IMR-90 (cell line): ENCODE results near the gene PPP1R14C. TPM values are rescaled to one million over a fixed set of nuclear protein-coding genes. Genes with fewer than 3 reads are reported as not detected.

Experiments used
- ATAC-seq: fragments of 200-7000 bp; cut with Tn5 transposase; 2 replicates; pipeline ENCODE4 v1.9.1; 2020; ENCODE audit warnings: low read depth, mild to moderate bottlenecking, moderate library complexity
- BruUV-seq: library from RNA; stranded (reverse); fragments of 400-500 nt; replicated peaks from 2 replicates; lab custom pipeline; 2021; lab: Mats Ljungman, UMichigan
- CTCF ChIA-PET: fragments of 300-600 bp; formaldehyde crosslinking; extraction: SDS; loops from one replicate; lab custom pipeline; 2021; ENCODE audit warnings: antibody characterized with exemption; lab: Yijun Ruan, JAX
- POLR2A ChIA-PET: fragments of 300-600 bp; sonication (Branson Sonifier 250); formaldehyde crosslinking; loops from one replicate; lab custom pipeline; 2022; ENCODE audit warnings: antibody characterized with exemption; ENCODE audit not compliant: unreplicated experiment; lab: Charles Lee
- DNase-seq: peaks from one replicate; pipeline ENCODE4 v3.0.0; 2013
- H2AFZ ChIP-seq: replicated peaks from 2 replicates; pipeline ENCODE3; 2013; ENCODE audit warnings: low read length, mild to moderate bottlenecking; ENCODE audit not compliant: poor library complexity
- H2AK5ac ChIP-seq: 2 replicates; pipeline ENCODE4 v1.6.1; 2013; ENCODE audit warnings: low read depth, low read length, inconsistent platforms
- H2AK9ac ChIP-seq: replicated peaks from 2 replicates; pipeline ENCODE3; 2013; ENCODE audit warnings: mild to moderate bottlenecking, low read depth, low read length, moderate library complexity; ENCODE audit not compliant: poor library complexity
- H2BK120ac ChIP-seq: 2 replicates; pipeline ENCODE4 v1.6.1; 2013; ENCODE audit warnings: low read depth, low read length, inconsistent platforms
- H2BK15ac ChIP-seq: 3 replicates; pipeline ENCODE4 v1.6.1; 2013; ENCODE audit warnings: low read depth, low read length, inconsistent platforms
- H2BK20ac ChIP-seq: 2 replicates; pipeline ENCODE4 v1.6.1; 2013; ENCODE audit warnings: low read depth, mild to moderate bottlenecking, inconsistent platforms, low read length, moderate library complexity
- H2BK5ac ChIP-seq: 2 replicates; pipeline ENCODE4 v1.6.1; 2013; ENCODE audit warnings: mild to moderate bottlenecking, low read depth, low read length, inconsistent platforms; ENCODE audit not compliant: poor library complexity, severe bottlenecking
- H3K14ac ChIP-seq: replicated peaks from 2 replicates; pipeline ENCODE4 v1.6.1; 2013; ENCODE audit warnings: low read depth, low read length, inconsistent platforms
- H3K18ac ChIP-seq: 2 replicates; pipeline ENCODE4 v1.6.1; 2013; ENCODE audit warnings: low read depth, low read length, control low read depth
- H3K23ac ChIP-seq: 2 replicates; pipeline ENCODE4 v1.6.1; 2013; ENCODE audit warnings: low read depth, low read length, inconsistent platforms
- H3K27ac ChIP-seq: 2 replicates; pipeline ENCODE4 v1.5.1; 2013; ENCODE audit warnings: mild to moderate bottlenecking, control low read depth, low read length; ENCODE audit not compliant: insufficient read depth
- H3K27me3 ChIP-seq: 2 replicates; pipeline ENCODE4 v1.6.1; 2013; ENCODE audit warnings: low read length; ENCODE audit not compliant: control insufficient read depth, insufficient read depth
- H3K36me3 ChIP-seq: 2 replicates; pipeline ENCODE4 v1.6.1; 2013; ENCODE audit warnings: low read length, mixed read lengths; ENCODE audit not compliant: control insufficient read depth, insufficient read depth
- H3K4ac ChIP-seq: 2 replicates; pipeline ENCODE4 v1.6.1; 2013; ENCODE audit warnings: low read depth, low read length, inconsistent platforms
- H3K4me1 ChIP-seq: 2 replicates; pipeline ENCODE4 v1.6.1; 2013; ENCODE audit warnings: low read length, mixed read lengths; ENCODE audit not compliant: control insufficient read depth, insufficient read depth
- H3K4me2 ChIP-seq: 2 replicates; pipeline ENCODE4 v1.6.1; 2013; ENCODE audit warnings: low read depth, mild to moderate bottlenecking, control low read depth, low read length, moderate library complexity
- H3K4me3 ChIP-seq: 2 replicates; pipeline ENCODE4 v1.5.1; 2013; ENCODE audit warnings: low read depth, mild to moderate bottlenecking, control low read depth, low read length, moderate library complexity; ENCODE audit not compliant: insufficient read depth
- H3K56ac ChIP-seq: 2 replicates; pipeline ENCODE4 v1.6.1; 2013; ENCODE audit warnings: low read length, inconsistent platforms; ENCODE audit not compliant: insufficient read depth; ENCODE audit errors: extremely low read depth
- H3K79me1 ChIP-seq, 2 experiments: 2 replicates each; pipeline ENCODE4 v1.6.1; 2013; ENCODE audit warnings: low read length in 2 of 2, inconsistent platforms in 1 of 2, low read depth in 1 of 2
- H3K9ac ChIP-seq: 2 replicates; pipeline ENCODE4 v1.6.1; 2013; ENCODE audit warnings: low read depth, low read length, control low read depth
- H3K9me1 ChIP-seq: 2 replicates; pipeline ENCODE4 v1.6.1; 2013; ENCODE audit warnings: low read length, inconsistent platforms; ENCODE audit not compliant: insufficient read depth
- H3K9me3 ChIP-seq: 2 replicates; pipeline ENCODE4 v1.6.1; 2013; ENCODE audit warnings: low read length; ENCODE audit not compliant: control insufficient read depth, insufficient read depth
- H4K20me1 ChIP-seq: 2 replicates; pipeline ENCODE4 v1.6.1; 2013; ENCODE audit warnings: low read length, inconsistent platforms; ENCODE audit not compliant: insufficient read depth
- H4K5ac ChIP-seq: 2 replicates; pipeline ENCODE4 v1.6.1; 2013; ENCODE audit warnings: mild to moderate bottlenecking, low read depth, low read length, control low read depth
- H4K8ac ChIP-seq, 2 experiments: 2 replicates each; pipeline ENCODE4 v1.6.1; 2013; ENCODE audit warnings: low read depth in 2 of 2, low read length in 2 of 2, control low read depth in 1 of 2, inconsistent platforms in 1 of 2
- H4K91ac ChIP-seq: 2 replicates; pipeline ENCODE4 v1.6.1; 2013; ENCODE audit warnings: low read depth, low read length, inconsistent platforms; ENCODE audit not compliant: insufficient read depth
- MXI1 ChIP-seq: IDR thresholded peaks from 2 replicates; pipeline ENCODE4 v1.6.1; 2012; ENCODE audit warnings: low read depth, mild to moderate bottlenecking, low read length, moderate library complexity, borderline replicate concordance
- WGBS, 2 experiments: methylation state at CpG; one replicate each; pipeline versions ENCODE4 v1.1.5 to v1.1.7; 2013; ENCODE audit warnings: missing lambda C conversion rate in 2 of 2; ENCODE audit not compliant: insufficient read length in 1 of 2; ENCODE audit errors: extremely low coverage in 2 of 2; 5-methylcytosine and 5-hydroxymethylcytosine counted together
- dilution Hi-C: fragments of 300-500 bp; cut with HindIII; formaldehyde crosslinking; loops from one replicate; pipeline ENCODE4 v1.14.3; 2018; ENCODE audit warnings: low sequenced_read_pairs; ENCODE audit not compliant: unreplicated experiment
- in situ Hi-C: fragments of 300-500 bp; cut with MboI; formaldehyde crosslinking; loops from 3 replicates; pipeline ENCODE4 v1.14.3; 2019; ENCODE audit warnings: low sequenced_read_pairs, inconsistent platforms, mixed read lengths
- intact Hi-C: fragments of 100-400 bp; cut with micrococcal nuclease; formaldehyde crosslinking; loops from 2 replicates; pipeline ENCODE4 v1.10.0; 2022
- polyA plus RNA-seq, 3 experiments: library from polyadenylated mRNA; depleted of rRNA; stranded (reverse); fragments of >200 nt; gene quantifications; 2 replicates each; pipeline ENCODE4 v1.2.3, GENCODE V29; 2012; ENCODE audit warnings: low replicate concordance in 1 of 3
- total RNA-seq: library from RNA; depleted of rRNA; stranded (reverse); fragments of >200 nt; gene quantifications from 2 replicates; pipeline ENCODE4 v1.2.3, GENCODE V29; 2012
- TF ChIP-seq, protein P1 (sequence below): fragments of 150-350 bp; IDR thresholded peaks from 2 replicates; pipeline ENCODE4 v1.6.1; 2017; ENCODE audit warnings: mild to moderate bottlenecking, antibody characterized with exemption, low read length, low read depth

Gene PPP1R14C
- total and polyA plus RNA-seq, 2 of the 4 experiments (the other 2 are of a cell fraction), result not detected

- H2AK5ac ChIP-seq, result no peak overlapping the region
- in situ Hi-C loops (no loop called here), dilution Hi-C loops (no loop called here), intact Hi-C loops (no loop called here)
- DNase-seq, result no peak
- ChIA-PET POLR2A (no interaction called here), CTCF (no interaction called here)
- no TSS peak for BruUV-seq
- H3K4me1 ChIP-seq, result no peaks in the 10 kb centered on the region
- H4K5ac ChIP-seq, result no peak overlapping the region
- H2BK120ac ChIP-seq, result no peak overlapping the region
- ATAC-seq, result no peak
- H2BK20ac ChIP-seq, result no peak overlapping the region
- H3K27ac ChIP-seq, result no peak overlapping the region
- H2BK5ac ChIP-seq, result no peak overlapping the region
- H3K4me3 ChIP-seq, result no peak overlapping the region
- H3K9me1 ChIP-seq, result no peaks in the 10 kb centered on the region
- H2AFZ ChIP-seq, result no peak overlapping the region
- H3K18ac ChIP-seq, result no peak overlapping the region
- H2AK9ac ChIP-seq, result no peak overlapping the region
- H3K56ac ChIP-seq, result no peak overlapping the region
- no peak overlapping the region for H4K91ac ChIP-seq
- H3K23ac ChIP-seq, result no peak overlapping the region
- peaks cover 27% of the 10 kb centered on the region for H3K27me3 ChIP-seq
- no peaks in the 10 kb centered on the region for H4K20me1 ChIP-seq
- H3K4ac ChIP-seq, result no peak overlapping the region
- TF ChIP-seq, protein P1, sequence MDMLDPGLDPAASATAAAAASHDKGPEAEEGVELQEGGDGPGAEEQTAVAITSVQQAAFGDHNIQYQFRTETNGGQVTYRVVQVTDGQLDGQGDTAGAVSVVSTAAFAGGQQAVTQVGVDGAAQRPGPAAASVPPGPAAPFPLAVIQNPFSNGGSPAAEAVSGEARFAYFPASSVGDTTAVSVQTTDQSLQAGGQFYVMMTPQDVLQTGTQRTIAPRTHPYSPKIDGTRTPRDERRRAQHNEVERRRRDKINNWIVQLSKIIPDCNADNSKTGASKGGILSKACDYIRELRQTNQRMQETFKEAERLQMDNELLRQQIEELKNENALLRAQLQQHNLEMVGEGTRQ, result no peak
- TF ChIP-seq MXI1, result no peak
- no peaks in the 10 kb centered on the region for H3K36me3 ChIP-seq
- H3K14ac ChIP-seq, result no peak overlapping the region
- H4K8ac ChIP-seq, result no peak overlapping the region
- no peak overlapping the region for H3K9ac ChIP-seq
- H3K79me1 ChIP-seq, result no peaks in the 10 kb centered on the region
- H3K4me2 ChIP-seq, result no peak overlapping the region
- no peaks in the 10 kb centered on the region for H3K9me3 ChIP-seq
- 34% methylated on average over 4 of the region's 8 CpGs; no CpG with 5 or more reads in 1 of the 2 experiments for WGBS, 2 experiments
- no peak overlapping the region for H2BK15ac ChIP-seq
These were observed 43.3 kb upstream of the PPP1R14C start for GRCh38 chr6:150099546-150099945.
